ENCODE data around the gene UBE4B. TPM values are rescaled to one million over a fixed set of nuclear protein-coding genes. Genes with fewer than 3 reads are reported as not detected.

UBE4B gene
- total RNA-seq, 3 donors from 2014 or later, result 40.7 to 66.2 (median 41.4) TPM

DNA sequence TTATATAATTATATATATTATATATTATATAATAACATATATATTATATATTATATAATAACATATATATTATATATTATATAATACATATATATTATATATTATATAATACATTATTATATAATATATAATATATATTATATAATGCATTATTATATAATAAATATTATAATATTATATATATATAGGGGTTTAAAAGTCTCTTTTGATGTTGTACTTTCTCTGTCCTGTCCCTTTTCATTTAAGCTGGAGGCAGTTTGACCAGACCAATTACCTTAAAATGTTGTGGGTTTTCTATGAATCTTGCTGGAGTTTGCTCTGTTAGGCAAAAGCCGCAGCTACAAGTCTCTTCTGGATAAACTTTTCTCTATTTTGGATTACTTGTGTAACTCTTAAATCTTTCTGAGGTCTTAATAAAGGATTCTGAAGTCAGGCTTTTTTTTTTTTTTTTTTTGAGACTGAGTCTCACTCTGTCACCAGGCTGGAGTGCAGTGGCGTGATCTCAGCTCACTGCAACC lies 155.4 kb downstream of the UBE4B start:
- intact Hi-C loops (cut with DNase I, micrococcal nuclease), result no loop called here
- no peaks in the 10 kb centered on the region for H3K9me3 ChIP-seq
- TF ChIP-seq, protein P1, sequence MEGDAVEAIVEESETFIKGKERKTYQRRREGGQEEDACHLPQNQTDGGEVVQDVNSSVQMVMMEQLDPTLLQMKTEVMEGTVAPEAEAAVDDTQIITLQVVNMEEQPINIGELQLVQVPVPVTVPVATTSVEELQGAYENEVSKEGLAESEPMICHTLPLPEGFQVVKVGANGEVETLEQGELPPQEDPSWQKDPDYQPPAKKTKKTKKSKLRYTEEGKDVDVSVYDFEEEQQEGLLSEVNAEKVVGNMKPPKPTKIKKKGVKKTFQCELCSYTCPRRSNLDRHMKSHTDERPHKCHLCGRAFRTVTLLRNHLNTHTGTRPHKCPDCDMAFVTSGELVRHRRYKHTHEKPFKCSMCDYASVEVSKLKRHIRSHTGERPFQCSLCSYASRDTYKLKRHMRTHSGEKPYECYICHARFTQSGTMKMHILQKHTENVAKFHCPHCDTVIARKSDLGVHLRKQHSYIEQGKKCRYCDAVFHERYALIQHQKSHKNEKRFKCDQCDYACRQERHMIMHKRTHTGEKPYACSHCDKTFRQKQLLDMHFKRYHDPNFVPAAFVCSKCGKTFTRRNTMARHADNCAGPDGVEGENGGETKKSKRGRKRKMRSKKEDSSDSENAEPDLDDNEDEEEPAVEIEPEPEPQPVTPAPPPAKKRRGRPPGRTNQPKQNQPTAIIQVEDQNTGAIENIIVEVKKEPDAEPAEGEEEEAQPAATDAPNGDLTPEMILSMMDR (IDR thresholded peaks at IDR 0.05), result no peak
- no peak for DNase-seq
- no peaks in the 10 kb centered on the region for H3K36me3 ChIP-seq (ENCODE audit: low read depth)
- no peak overlapping the region for H3K4me3 ChIP-seq
- ATAC-seq, result no peak
- H3K4me1 ChIP-seq (ENCODE audit: low read depth), result no peaks in the 10 kb centered on the region

DNA sequence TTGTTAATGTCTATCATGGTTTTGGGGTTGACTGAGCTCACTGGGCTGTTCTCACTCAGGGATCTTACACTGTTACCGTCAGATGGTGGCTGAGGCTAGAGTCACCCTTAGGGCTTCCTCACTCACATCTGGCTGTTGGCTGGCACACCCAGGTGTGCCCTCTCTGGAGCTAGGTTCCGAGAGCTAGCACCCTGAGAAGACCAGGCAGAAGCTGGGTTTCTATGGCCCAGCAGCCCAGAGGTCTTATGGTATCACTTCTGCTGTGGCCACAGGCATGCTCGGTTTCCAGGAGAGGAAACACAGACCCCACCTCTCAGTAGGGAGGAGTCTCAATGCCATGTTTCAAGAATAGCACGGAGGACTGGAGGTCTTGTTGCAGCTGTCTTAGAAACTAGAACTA lies 156.9 kb downstream of the UBE4B start:
- Histone ChIP-seq H3K4me3 (no peak overlapping the region), H3K9me3 (no peaks in the 10 kb centered on the region), H3K36me3 (ENCODE audit: low read depth) (no peaks in the 10 kb centered on the region), H3K4me1 (ENCODE audit: low read depth) (no peaks in the 10 kb centered on the region)
- TF ChIP-seq, protein P1 (IDR thresholded peaks at IDR 0.05), result no peak
- intact Hi-C loops (cut with DNase I, micrococcal nuclease), result no loop called here
- ATAC-seq, result peak; percentile 45
- DNase-seq, result peak in 1 of 3 donors; percentile 9

DNA sequence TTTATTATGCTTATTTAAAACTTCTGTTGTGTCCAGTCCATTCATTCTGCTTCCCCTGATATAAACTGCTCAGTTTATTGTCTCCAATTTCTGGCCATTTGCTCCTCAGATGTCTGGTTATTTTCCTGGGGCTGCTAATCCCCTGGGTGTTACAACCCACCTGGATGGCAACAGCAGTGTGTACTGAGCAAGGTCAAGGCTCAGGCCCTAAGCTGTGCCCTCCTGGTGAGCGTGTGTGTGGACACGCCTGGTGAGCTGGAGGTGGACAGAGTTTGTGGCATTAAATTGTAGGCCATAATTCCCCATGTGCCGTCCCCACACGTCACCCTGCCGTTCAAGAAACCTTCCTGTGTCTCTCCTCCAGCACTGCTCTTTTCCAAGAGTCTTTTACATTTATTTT lies 159.5 kb downstream of the UBE4B start:
- Histone ChIP-seq H3K36me3 (ENCODE audit: low read depth) (no peaks in the 10 kb centered on the region), H3K4me3 (no peak overlapping the region), H3K4me1 (ENCODE audit: low read depth) (no peaks in the 10 kb centered on the region), H3K9me3 (no peaks in the 10 kb centered on the region)
- DNase-seq (no peak), ATAC-seq (no peak)
- TF ChIP-seq, protein P1 (IDR thresholded peaks at IDR 0.05), result no peak
- intact Hi-C loops (cut with DNase I, micrococcal nuclease), result no loop called here

DNA sequence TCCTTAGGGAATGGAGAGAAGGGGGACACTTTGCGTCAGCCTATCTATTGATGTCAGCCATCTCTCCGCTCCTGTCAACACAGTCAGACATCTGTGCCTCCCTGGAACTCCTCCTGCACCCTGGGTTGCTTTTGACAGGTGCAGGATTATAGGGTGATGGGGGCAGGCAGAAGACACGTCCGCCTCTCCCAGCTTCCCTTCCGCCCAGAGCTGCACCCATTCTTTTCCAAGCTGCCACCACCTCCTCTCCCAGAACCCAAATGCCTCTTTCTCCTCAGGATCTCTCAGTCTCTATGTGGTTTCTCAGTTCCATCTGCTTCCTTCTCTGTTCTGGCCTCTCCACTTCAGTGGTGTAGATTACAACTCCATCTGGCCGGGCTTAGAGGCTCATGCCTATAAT lies 160.5 kb downstream of the UBE4B start:
- Histone ChIP-seq H3K4me1 (ENCODE audit: low read depth) (no peaks in the 10 kb centered on the region), H3K9me3 (no peaks in the 10 kb centered on the region), H3K36me3 (ENCODE audit: low read depth) (no peaks in the 10 kb centered on the region), H3K4me3 (no peak overlapping the region)
- intact Hi-C loops (cut with DNase I, micrococcal nuclease), result no loop called here
- TF ChIP-seq, protein P1 (IDR thresholded peaks at IDR 0.05), result no peak
- no peak for ATAC-seq
- DNase-seq, result no peak

DNA sequence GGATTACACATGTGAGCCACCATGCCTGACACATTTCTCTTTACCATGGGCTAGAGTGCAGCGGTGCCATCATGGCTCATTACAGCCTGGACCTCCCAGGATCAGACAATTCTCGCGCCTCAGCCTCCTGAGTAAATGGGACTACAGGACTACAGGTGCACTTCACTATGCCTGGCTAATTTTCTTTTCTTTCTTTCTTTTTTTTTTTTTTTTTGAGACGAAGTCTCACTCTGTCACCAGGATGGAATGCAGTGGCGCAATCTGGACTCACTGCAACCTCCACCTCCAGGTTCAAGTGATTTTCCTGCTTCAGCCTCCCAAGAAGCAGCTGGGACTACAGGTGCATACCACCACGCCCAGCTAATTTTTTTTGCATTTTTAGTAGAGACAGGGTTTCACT lies 162.8 kb downstream of the UBE4B start:
- Histone ChIP-seq H3K36me3 (ENCODE audit: low read depth) (no peaks in the 10 kb centered on the region), H3K4me3 (no peak overlapping the region), H3K4me1 (ENCODE audit: low read depth) (no peaks in the 10 kb centered on the region), H3K9me3 (no peaks in the 10 kb centered on the region)
- ATAC-seq (no peak), DNase-seq (no peak)
- TF ChIP-seq, protein P1 (IDR thresholded peaks at IDR 0.05), result no peak
- intact Hi-C loops (cut with DNase I, micrococcal nuclease), result no loop called here

DNA sequence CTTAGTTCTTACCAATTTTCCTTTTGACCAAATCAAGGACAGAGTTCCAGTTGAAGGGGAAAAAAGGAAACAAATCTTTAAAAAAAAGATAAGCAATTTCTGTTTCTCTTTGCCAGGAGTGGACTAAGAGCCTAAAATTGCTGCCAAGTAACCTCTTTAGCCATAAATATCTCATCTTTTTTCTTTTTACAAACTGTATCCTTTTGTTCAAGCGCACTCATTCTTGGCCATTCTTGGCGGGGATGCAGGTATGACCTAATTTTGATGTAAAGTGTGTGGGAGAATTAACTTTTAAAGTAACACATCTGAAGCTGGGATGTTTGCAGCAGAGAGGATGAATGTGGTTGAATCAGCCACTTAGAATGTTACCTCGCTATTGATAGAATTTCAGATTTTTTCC lies 164.2 kb downstream of the UBE4B start:
- H3K4me1 ChIP-seq (ENCODE audit: low read depth), result no peaks in the 10 kb centered on the region
- H3K9me3 ChIP-seq, result no peaks in the 10 kb centered on the region
- TF ChIP-seq, protein P1 (IDR thresholded peaks at IDR 0.05), result no peak
- DNase-seq (no peak), ATAC-seq (no peak)
- no peaks in the 10 kb centered on the region for H3K36me3 ChIP-seq (ENCODE audit: low read depth)
- intact Hi-C loops (cut with DNase I, micrococcal nuclease), result no loop called here
- H3K4me3 ChIP-seq, result no peak overlapping the region
